Measurements from ENCODE around the gene CRX. TPM values are rescaled to one million over a fixed set of nuclear protein-coding genes. Genes with fewer than 3 reads are reported as not detected.

CRX gene
- total RNA-seq, 1 experiment from 2014 or later: not detected

DNA sequence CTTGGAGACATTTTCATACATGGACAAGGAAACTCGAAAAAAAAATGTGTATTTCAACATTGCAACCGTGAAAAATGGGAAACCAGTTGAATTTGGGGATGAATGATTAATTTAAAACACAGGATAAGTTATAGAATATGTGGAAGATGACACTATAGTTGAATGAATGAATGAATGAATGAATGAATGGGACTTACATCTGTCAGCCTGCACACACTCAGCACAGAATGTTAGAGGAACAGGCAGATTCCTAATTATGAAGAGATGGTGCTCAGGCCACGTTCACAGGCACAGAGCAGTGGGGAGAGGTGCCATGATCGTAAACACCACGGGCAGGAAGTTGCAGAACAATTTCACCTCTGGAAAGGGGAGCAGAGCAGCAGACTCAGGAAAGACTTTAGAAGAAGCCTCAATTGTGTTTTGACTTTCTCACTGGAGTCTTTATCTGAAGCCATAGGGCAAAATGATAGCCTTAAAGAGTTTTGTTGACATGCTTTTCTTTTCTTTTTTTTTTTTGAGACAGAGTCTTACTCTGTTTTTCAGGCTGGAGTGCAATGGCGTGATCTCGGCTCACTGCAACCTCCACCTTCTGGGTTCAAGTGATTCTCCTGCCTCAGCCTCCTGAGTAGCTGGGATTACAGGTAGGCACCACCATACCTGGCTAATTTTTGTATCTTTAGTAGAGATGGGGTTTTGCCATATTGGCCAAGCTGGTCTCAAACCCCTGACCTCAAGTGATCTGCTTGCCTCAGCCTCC lies 69.3 kb downstream of the CRX start:
- no peak for DNase-seq (ENCODE audit: low read depth in 1 of 2, low spot score in 2 of 2)
- Histone ChIP-seq H3K4me1 (replicated peaks) (no peaks in the 10 kb centered on the region), H3K4me3 (no peak overlapping the region), H3K36me3 (no peaks in the 10 kb centered on the region), H3K27me3 (replicated peaks) (no peaks in the 10 kb centered on the region), H3K9me3 (replicated peaks) (no peaks in the 10 kb centered on the region), H3K27ac (no peak overlapping the region)

- H3K27ac ChIP-seq: no peak overlapping the region
- no peak for DNase-seq (ENCODE audit: low read depth in 1 of 2, low spot score in 2 of 2)
- no peak overlapping the region for H3K4me3 ChIP-seq
- no peaks in the 10 kb centered on the region for H3K36me3 ChIP-seq
- no peaks in the 10 kb centered on the region for H3K27me3 ChIP-seq (replicated peaks)
- no peaks in the 10 kb centered on the region for H3K4me1 ChIP-seq (replicated peaks)
- no peaks in the 10 kb centered on the region for H3K9me3 ChIP-seq (replicated peaks)
Measured at GRCh38 chr19:47891622-47891922, 69.8 kb downstream of the CRX start.

GRCh38 chr19:47891923-47892666 lies 70.4 kb downstream of the CRX start:
- Histone ChIP-seq H3K36me3 (no peaks in the 10 kb centered on the region), H3K27ac (no peak overlapping the region), H3K4me1 (replicated peaks) (no peaks in the 10 kb centered on the region), H3K9me3 (replicated peaks) (no peaks in the 10 kb centered on the region), H3K4me3 (no peak overlapping the region), H3K27me3 (replicated peaks) (no peaks in the 10 kb centered on the region)
- no peak for DNase-seq (ENCODE audit: low read depth in 1 of 2, low spot score in 2 of 2)

Other genes with a start within 250 kb of the CRX start
- not detected in 2 replicates for gene ZNF541, start 248.8 kb upstream of the CRX start, total RNA-seq (2014; rRNA removed; shearing (Covaris generic))
- 0.66 and 3.5 TPM in 2 replicates for gene BICRA, start 212.8 kb upstream of the CRX start, total RNA-seq (2014; rRNA removed; shearing (Covaris generic))
- gene EHD2, start 108.5 kb upstream of the CRX start, total RNA-seq (2014; rRNA removed; shearing (Covaris generic)): 25.7 and 35.9 TPM in 2 replicates
- 48.9 and 54.0 TPM in 2 replicates for gene NOP53, start 76.4 kb upstream of the CRX start, total RNA-seq (2014; rRNA removed; shearing (Covaris generic))
- gene SELENOW, start 43.2 kb upstream of the CRX start, total RNA-seq (2014; rRNA removed; shearing (Covaris generic)): 394 and 455 TPM in 2 replicates
- not detected in 2 replicates for gene TPRX1, start 17.4 kb upstream of the CRX start, total RNA-seq (2014; rRNA removed; shearing (Covaris generic))
- not detected in 2 replicates for gene TPRX2, start 37.3 kb downstream of the CRX start, total RNA-seq (2014; rRNA removed; shearing (Covaris generic))
- gene SULT2A1, start 64.4 kb downstream of the CRX start, total RNA-seq (2014; rRNA removed; shearing (Covaris generic)): not detected in 2 replicates
- gene BSPH1, start 170.2 kb downstream of the CRX start, total RNA-seq (2014; rRNA removed; shearing (Covaris generic)): not detected in 2 replicates
- not detected in 2 replicates for gene ELSPBP1, start 172.7 kb downstream of the CRX start, total RNA-seq (2014; rRNA removed; shearing (Covaris generic))
- not detected in 2 replicates for gene CABP5, start 222.1 kb downstream of the CRX start, total RNA-seq (2014; rRNA removed; shearing (Covaris generic))